Neuronal stem cell (in vitro differentiated cells): ENCODE data around the gene EIF4H.
"Not testable (repeated sequence)": the region's sequence is repeated elsewhere in the genome, so short reads cannot be mapped to it uniquely, and the experiment has no call there.

Experiments used
- DNase-seq: peaks from one replicate; pipeline ENCODE4 v3.0.0-alpha.2; 2013; ENCODE audit warnings: low spot score
- H2AFZ ChIP-seq: one replicate; pipeline ENCODE4 v1.6.1; 2013; ENCODE audit warnings: mild to moderate bottlenecking, low read length, inconsistent platforms
- H2AK5ac ChIP-seq: 2 replicates; pipeline ENCODE4 v1.6.1; 2013; ENCODE audit warnings: low read depth, mild to moderate bottlenecking, inconsistent platforms, low read length, moderate library complexity, mixed read lengths
- H2BK120ac ChIP-seq: 2 replicates; pipeline ENCODE4 v1.6.1; 2013; ENCODE audit warnings: low read depth, mild to moderate bottlenecking, inconsistent platforms, low read length, moderate library complexity, mixed read lengths
- H2BK12ac ChIP-seq: one replicate; pipeline ENCODE4 v1.6.1; 2013; ENCODE audit warnings: low read length, inconsistent platforms
- H2BK15ac ChIP-seq: 2 replicates; pipeline ENCODE4 v1.6.1; 2013; ENCODE audit warnings: mild to moderate bottlenecking, low read length, inconsistent platforms, mixed read lengths
- H2BK5ac ChIP-seq: one replicate; pipeline ENCODE4 v1.6.1; 2013; ENCODE audit warnings: inconsistent platforms, mild to moderate bottlenecking, low read length, moderate library complexity
- H3K14ac ChIP-seq: one replicate; pipeline ENCODE4 v1.6.1; 2013; ENCODE audit warnings: low read length, inconsistent platforms
- H3K18ac ChIP-seq: 2 replicates; pipeline ENCODE4 v1.6.1; 2013; ENCODE audit warnings: low read length, inconsistent platforms
- H3K23ac ChIP-seq: 2 replicates; pipeline ENCODE4 v1.6.1; 2013; ENCODE audit warnings: low read depth, mild to moderate bottlenecking, mixed read lengths, low read length, inconsistent platforms; ENCODE audit not compliant: poor library complexity
- H3K27ac ChIP-seq: replicated peaks from 3 replicates; pipeline ENCODE4 v1.5.1; 2013; ENCODE audit warnings: low read length, inconsistent platforms
- H3K27me3 ChIP-seq, 3 experiments: 2 replicates each; pipeline ENCODE4 v1.6.1; 2013; ENCODE audit warnings: low read length in 3 of 3, mild to moderate bottlenecking in 2 of 3, inconsistent platforms in 1 of 3, low read depth in 1 of 3, mixed read lengths in 1 of 3, moderate library complexity in 1 of 3; ENCODE audit not compliant: control insufficient read depth in 3 of 3, insufficient read depth in 3 of 3
- H3K36me3 ChIP-seq, 2 donors: replicated peaks in 1 of 2; 2 replicates each; pipeline ENCODE4 v1.6.1; 2013; ENCODE audit warnings: low read length in 2 of 2; ENCODE audit not compliant: control insufficient read depth in 2 of 2, insufficient read depth in 2 of 2
- H3K4ac ChIP-seq: 2 replicates; pipeline ENCODE4 v1.6.1; 2013; ENCODE audit warnings: inconsistent platforms, mild to moderate bottlenecking, low read length, moderate library complexity
- H3K4me1 ChIP-seq, 2 donors: 1 replicate in 1 of 2; 2 replicates in 1 of 2; pipeline ENCODE4 v1.6.1; 2013; ENCODE audit warnings: low read length in 2 of 2, low read depth in 1 of 2; ENCODE audit not compliant: control insufficient read depth in 2 of 2, insufficient read depth in 1 of 2
- H3K4me2 ChIP-seq: one replicate; pipeline ENCODE4 v1.6.1; 2013; ENCODE audit warnings: mild to moderate bottlenecking, low read length, inconsistent platforms; ENCODE audit not compliant: insufficient read depth, poor library complexity, severe bottlenecking
- H3K4me3 ChIP-seq, 2 donors: 2 replicates each; pipeline ENCODE4 v1.5.1; 2013; ENCODE audit warnings: low read length in 2 of 2, mild to moderate bottlenecking in 2 of 2, inconsistent platforms in 1 of 2, moderate library complexity in 1 of 2
- H3K79me1 ChIP-seq: one replicate; pipeline ENCODE4 v1.6.1; 2013; ENCODE audit warnings: low read depth, mild to moderate bottlenecking, inconsistent platforms, low read length, moderate library complexity
- H3K9ac ChIP-seq: one replicate; pipeline ENCODE4 v1.6.1; 2013; ENCODE audit warnings: mild to moderate bottlenecking, low read depth, low read length, inconsistent platforms; ENCODE audit not compliant: poor library complexity
- H3K9me3 ChIP-seq, 2 donors: replicated peaks in 1 of 2; 2 replicates each; pipeline versions ENCODE3 to v1.6.1; 2013; ENCODE audit warnings: low read length in 2 of 2, mild to moderate bottlenecking in 2 of 2, inconsistent platforms in 1 of 2, low read depth in 1 of 2, mixed read lengths in 1 of 2, moderate library complexity in 1 of 2; ENCODE audit not compliant: control insufficient read depth in 2 of 2, insufficient read depth in 1 of 2
- H4K8ac ChIP-seq: one replicate; pipeline ENCODE4 v1.6.1; 2013; ENCODE audit warnings: low read depth, mild to moderate bottlenecking, inconsistent platforms, low read length, moderate library complexity
- H4K91ac ChIP-seq: one replicate; pipeline ENCODE4 v1.6.1; 2013; ENCODE audit warnings: low read length, low read depth, mild to moderate bottlenecking, inconsistent platforms; ENCODE audit not compliant: poor library complexity
- WGBS, 2 donors: extraction: QIAGEN DNeasy Blood & Tissue Kit; methylation state at CpG; one replicate each; pipeline ENCODE4 v1.1.7; 2013; ENCODE audit warnings: missing lambda C conversion rate in 2 of 2, mixed read lengths in 1 of 2; ENCODE audit not compliant: insufficient read length in 2 of 2, insufficient replicate concordance in 1 of 2; ENCODE audit errors: extremely low coverage in 2 of 2; 5-methylcytosine and 5-hydroxymethylcytosine counted together

The EIF4H gene

GRCh38 chr7:74193913-74194312 is 19.8 kb downstream of the EIF4H start:
- Histone ChIP-seq H3K23ac (no peak overlapping the region), H3K4me1 (no peaks in the 10 kb centered on the region), H2AFZ (no peak overlapping the region), H3K4me3 (no peak overlapping the region), H3K18ac (no peak overlapping the region), H3K27me3 (no peaks in the 10 kb centered on the region), H2BK15ac (no peak overlapping the region), H3K9me3 (peaks cover 0 to 2% of the 10 kb centered on the region in 2 donors), H3K9ac (no peak overlapping the region), H4K91ac (no peak overlapping the region), H3K36me3 (peaks cover 48 to 88% of the 10 kb centered on the region in 2 donors), H3K4me2 (no peak overlapping the region), H2BK5ac (no peak overlapping the region), H2BK120ac (no peak overlapping the region), H4K8ac (no peak overlapping the region), H3K27ac (no peak overlapping the region), H2BK12ac (no peak overlapping the region), H3K4ac (no peak overlapping the region), H2AK5ac (no peak overlapping the region), H3K14ac (no peak overlapping the region), H3K79me1 (peaks cover 3% of the 10 kb centered on the region)
- no CpG with 5 or more reads among the region's 7 CpGs for WGBS, 2 donors
- no peak for DNase-seq

- Histone ChIP-seq H2AK5ac (no peak overlapping the region), H3K14ac (no peak overlapping the region), H3K9ac (no peak overlapping the region), H3K79me1 (peaks cover 3% of the 10 kb centered on the region), H2BK120ac (no peak overlapping the region), H2BK15ac (no peak overlapping the region), H4K8ac (no peak overlapping the region), H3K9me3 (peaks cover 0 to 2% of the 10 kb centered on the region in 2 donors), H2BK12ac (no peak overlapping the region), H3K18ac (no peak overlapping the region), H3K36me3 (peaks cover 42 to 80% of the 10 kb centered on the region in 2 donors), H3K4me2 (no peak overlapping the region), H3K27me3 (no peaks in the 10 kb centered on the region), H3K4ac (no peak overlapping the region), H3K4me3 (no peak overlapping the region), H2BK5ac (no peak overlapping the region), H3K4me1 (no peaks in the 10 kb centered on the region), H2AFZ (no peak overlapping the region), H4K91ac (no peak overlapping the region), H3K23ac (no peak overlapping the region), H3K27ac (no peak overlapping the region)
- no peak for DNase-seq
- WGBS, 2 donors, result no CpG with 5 or more reads among the region's 14 CpGs
Observed at GRCh38 chr7:74194686-74195085, 20.5 kb downstream of the EIF4H start.

GRCh38 chr7:74195139-74195860 is 21.1 kb downstream of the EIF4H start:
- H2AFZ ChIP-seq, H4K8ac ChIP-seq, H3K18ac ChIP-seq, H3K9ac ChIP-seq, H2AK5ac ChIP-seq, DNase-seq, H3K4me1 ChIP-seq, H3K4me3 ChIP-seq, H3K9me3 ChIP-seq, H3K79me1 ChIP-seq, H3K4ac ChIP-seq, H4K91ac ChIP-seq, H2BK120ac ChIP-seq, H3K27ac ChIP-seq, H3K23ac ChIP-seq, H3K27me3 ChIP-seq, H3K4me2 ChIP-seq, H2BK12ac ChIP-seq, H2BK15ac ChIP-seq, H2BK5ac ChIP-seq, H3K14ac ChIP-seq: not testable (repeated sequence)
- H3K36me3 ChIP-seq, result peaks cover 36 to 74% of the 10 kb centered on the region in 2 donors
- no CpG with 5 or more reads among the region's 23 CpGs for WGBS, 2 donors

- not testable (repeated sequence) for H3K4me1 ChIP-seq, DNase-seq, H3K27me3 ChIP-seq, H3K9ac ChIP-seq, H3K23ac ChIP-seq, H4K91ac ChIP-seq, H3K4me2 ChIP-seq, H4K8ac ChIP-seq, H3K18ac ChIP-seq, H3K14ac ChIP-seq, H2BK15ac ChIP-seq, H2AK5ac ChIP-seq, H2AFZ ChIP-seq, H3K4me3 ChIP-seq, H2BK120ac ChIP-seq, H2BK5ac ChIP-seq, H3K9me3 ChIP-seq, H3K79me1 ChIP-seq, H3K27ac ChIP-seq, H2BK12ac ChIP-seq, H3K4ac ChIP-seq
- peaks cover 29 to 66% of the 10 kb centered on the region in 2 donors for H3K36me3 ChIP-seq
- WGBS, 2 donors, result no CpG with 5 or more reads among the region's 19 CpGs
Observed at GRCh38 chr7:74195968-74196654, 22.0 kb downstream of the EIF4H start.
